GM19043 (cell line): ENCODE results near the gene PSMD6.

Experiments
- ATAC-seq: cut with Tn5 transposase; IDR thresholded peaks from one replicate; pipeline ENCODE4 v1.9.1; 2021; ENCODE audit warnings: low read depth; ENCODE audit not compliant: unreplicated experiment

PSMD6 gene

DNA sequence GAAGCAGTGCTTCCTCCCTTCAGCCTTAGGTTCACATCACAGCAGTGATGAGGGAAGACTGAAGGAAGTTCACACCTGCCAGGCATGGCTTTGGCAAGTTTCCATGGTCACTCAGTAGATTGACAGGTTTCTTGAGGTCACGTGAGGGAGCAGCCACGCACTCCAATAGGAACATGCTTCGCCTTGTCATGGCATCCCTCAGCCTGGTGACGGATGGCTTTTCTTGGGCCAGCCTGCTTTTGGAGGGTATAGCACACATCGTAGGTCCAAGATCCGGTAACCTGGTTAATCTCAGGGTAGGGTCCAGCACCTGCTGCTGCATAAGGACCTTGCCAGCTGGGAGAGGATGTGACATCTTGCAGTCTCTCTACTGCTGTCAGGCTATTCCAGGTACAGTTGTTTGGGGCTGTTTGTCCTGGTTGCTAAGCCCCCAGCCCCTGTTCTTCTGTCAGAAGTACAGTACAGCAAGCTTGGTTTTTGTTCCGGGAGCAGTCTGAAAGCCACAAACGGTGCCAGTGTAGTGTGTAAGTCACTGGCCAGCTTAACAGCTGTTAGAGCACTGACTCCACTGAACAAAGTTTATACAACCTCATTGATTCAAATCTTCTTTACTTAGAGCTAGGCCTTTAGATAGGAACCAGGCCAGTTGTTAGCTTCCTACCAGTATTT lies 42.3 kb downstream of the PSMD6 start:
- ATAC-seq = no peak

DNA sequence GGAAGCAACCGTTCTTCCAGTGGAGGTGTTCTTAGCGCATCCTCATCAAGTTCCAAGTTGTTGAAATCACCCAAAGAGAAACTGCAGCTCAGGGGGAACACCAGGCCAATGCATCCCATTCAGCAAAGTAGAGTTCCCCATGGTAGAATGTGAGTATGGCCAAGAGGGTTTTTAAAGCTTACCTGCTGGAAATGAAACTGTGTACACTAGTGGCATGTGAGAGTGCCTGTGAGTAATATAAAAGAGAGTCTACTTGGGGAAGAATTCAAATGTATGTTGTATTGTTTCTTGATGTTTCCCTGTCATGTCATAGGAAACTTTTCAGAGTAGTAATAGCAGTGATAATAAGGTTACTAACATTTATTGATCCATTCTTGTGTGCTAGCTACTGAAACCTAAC lies 43.3 kb downstream of the PSMD6 start:
- ATAC-seq = no peak

DNA sequence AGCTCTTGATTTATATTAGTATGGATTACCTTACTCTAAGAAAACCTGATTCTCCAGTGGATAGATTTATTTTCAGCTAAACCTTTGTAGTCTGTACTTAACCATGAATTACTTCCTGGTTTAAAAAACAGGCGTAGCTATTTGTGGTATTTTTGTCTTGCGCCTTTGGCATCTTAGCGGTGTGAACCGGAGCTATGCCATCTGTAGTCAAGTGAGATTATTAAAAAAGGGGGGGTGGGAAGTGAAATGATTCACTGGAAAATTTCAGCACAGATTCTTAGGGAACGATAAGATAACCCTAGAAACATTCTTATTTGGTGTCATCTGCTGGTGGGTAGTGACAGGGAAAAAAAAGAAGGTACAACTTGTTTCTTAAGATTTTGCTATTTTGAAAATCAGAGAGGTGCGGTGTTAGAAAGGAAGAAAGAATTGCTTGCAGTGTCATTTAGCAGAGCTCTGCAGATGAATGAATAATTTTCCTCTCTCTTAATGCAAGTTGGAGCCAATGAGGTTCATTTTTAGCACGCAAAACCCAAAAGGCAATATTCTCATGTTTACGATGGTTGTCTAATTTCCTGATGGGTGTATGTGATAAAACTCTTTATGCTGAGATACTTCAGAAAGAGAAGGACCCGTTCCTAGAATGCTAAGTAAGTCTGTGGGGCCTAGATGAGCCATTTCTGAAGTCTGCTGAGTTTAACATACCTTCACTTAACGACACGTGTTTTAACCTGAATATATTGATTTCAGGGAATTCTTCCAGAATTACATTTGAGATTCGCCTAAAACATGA lies 44.0 kb downstream of the PSMD6 start:
- ATAC-seq = no peak

DNA sequence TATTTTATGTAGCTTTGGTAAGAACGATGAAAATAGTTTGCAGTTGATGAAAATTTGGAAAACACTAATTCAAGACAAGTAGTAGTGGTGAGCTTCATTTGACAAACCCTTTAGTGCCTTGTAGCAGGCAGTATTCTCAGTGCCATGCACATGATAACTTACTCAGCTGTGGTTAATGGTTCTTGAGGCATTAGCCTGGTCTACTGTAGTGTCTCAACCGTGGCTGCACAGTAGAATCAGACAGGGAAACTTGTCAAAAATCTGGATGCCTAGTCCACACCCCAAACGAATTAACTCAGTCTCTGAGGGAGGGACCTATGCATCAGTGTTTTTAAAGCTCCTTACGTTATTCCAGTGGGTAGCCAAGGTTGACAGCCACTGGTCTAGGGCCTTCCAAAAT lies 45.4 kb downstream of the PSMD6 start:
- no peak for ATAC-seq

DNA sequence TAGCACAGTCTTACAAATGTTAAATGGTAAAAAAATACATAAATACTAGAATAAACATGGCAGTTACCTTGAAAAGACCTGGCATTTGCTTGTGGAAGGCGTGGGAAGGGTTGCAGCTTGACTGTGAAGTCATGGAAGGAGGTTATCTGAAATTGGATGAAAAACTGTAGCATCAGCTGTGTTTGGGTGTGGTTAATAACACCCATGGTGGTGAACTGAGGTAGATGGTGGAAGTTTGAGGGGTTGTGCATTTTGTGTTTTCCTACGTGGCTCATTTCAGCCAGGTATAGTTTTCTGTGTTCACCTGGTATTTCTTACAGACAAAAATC lies 46.5 kb downstream of the PSMD6 start:
- no peak for ATAC-seq

DNA sequence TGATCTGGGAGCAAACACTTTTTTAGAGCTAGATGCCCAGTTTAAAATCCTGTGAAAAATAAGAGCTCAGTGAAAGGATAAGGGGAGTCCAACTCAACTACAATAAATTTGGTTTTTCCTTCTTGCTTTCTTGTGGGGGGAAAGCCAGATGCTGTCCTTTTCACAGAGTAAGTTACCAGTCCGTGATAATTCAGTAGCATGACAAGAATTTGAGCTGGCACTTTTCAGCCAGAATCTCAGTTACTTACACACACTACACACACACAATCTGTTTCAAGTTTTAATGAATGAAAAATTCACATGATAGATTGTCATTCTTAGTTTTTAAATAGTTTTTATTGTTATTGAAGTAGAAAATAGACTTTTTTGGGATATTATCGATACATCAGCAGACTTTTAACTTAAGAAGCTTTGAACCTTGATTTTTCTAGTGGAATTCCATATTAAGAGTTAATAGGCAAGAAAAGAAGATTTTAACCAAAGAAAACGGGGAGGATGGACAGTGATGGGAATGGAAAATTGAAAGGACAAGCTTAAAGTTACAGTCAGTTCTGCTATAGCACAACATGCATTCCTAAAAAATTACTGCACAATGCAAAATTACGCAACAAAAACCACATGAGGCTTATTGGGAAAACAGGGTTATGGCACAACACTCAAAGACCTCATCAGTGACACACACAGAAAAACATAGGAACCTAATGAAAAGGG lies 47.0 kb downstream of the PSMD6 start:
- ATAC-seq = no peak

DNA sequence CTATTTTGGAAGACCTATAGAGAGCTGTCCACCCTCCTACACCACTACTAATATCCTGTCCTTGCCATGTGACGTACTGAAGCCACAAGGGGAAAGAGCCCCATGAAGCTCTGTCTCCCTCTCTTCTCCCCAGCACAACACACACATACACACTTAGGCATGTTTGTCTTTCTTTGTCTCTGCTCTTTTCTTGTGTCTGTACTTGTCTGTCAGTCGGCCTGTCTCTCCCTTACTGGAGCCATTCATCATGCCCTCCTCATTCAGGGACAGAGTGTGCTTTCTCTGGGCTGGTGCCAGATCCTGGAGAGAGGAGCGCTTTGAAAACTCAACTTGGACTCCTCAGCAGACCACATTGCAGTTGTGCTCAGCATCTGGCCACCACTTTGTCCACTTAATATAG lies 47.6 kb downstream of the PSMD6 start:
- no peak for ATAC-seq

DNA sequence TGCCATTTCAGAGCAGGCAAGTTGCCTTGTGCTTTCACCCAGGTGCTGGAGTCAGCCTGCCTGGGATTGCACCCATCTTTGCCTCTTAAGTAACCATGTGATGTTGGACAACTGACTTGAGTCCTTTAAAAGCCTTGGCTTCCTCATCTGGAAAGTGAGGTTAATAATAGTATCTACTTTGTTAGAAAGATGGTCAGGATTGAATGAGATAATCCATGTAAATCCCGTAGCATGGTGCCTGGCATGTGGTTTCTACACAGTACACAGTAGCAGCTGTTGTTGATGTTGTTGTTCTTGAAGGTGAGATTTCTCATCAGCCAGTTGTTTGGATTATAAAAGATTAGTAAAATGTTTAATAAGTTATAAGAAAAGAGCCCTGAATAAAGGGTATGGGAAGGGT lies 48.8 kb downstream of the PSMD6 start:
- no peak for ATAC-seq

DNA sequence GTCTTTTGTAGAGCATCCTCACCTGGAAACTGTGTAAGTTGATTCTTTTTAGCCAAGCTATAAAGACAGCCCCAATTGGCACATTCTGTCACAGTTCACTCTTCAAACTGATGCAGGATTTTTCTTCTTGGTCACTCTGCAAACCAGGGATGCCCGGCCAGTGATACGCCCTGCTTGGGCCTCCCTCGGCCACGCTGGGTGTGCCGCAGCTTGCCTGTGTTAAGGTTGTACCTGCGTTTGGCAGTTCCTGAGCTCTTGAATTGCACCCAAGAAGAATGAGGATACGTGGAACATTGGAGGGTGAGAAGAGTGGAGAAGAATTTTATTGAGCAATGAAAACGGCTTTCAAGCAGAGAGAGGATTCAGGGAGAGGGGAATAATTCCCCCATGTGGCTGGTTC lies 49.9 kb downstream of the PSMD6 start:
- ATAC-seq = no peak

DNA sequence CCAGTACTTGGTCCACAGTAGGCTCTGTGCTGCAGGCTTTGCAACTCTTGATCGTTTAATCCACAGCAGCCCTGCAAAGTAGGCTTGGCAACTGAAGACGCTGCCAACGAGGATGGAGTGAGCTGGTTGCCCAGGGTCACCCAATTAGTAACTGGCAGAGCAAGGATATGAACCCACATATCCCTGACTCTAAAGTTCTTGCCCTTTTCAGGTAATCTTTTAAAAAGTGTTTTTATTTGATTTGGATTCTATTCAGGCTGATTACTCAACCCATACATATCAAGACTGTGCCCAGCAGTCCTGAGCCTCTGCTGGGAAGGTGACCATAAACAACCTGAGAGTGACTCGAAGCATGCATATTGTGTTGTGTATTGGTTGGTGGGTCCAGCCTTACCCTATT lies 50.3 kb downstream of the PSMD6 start:
- no peak for ATAC-seq

DNA sequence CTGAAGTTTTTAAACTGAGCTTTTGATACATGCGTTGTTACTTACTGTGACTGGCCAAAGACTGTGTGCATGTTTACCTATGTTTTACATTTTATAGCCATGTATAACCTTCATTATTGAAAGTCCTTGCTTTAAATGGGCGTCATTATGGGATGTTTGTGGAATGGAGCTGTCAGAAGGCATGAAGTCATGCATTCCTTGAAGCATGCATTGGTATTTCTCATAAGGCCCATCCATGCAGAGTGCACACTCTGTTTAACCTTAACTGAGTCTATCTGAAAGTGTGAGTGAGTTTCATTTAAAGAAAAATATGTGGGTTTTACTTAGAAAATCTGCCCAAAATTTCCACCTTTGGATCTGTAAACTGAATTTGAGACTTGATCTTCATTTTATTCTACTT lies 51.1 kb downstream of the PSMD6 start:
- ATAC-seq = no peak

DNA sequence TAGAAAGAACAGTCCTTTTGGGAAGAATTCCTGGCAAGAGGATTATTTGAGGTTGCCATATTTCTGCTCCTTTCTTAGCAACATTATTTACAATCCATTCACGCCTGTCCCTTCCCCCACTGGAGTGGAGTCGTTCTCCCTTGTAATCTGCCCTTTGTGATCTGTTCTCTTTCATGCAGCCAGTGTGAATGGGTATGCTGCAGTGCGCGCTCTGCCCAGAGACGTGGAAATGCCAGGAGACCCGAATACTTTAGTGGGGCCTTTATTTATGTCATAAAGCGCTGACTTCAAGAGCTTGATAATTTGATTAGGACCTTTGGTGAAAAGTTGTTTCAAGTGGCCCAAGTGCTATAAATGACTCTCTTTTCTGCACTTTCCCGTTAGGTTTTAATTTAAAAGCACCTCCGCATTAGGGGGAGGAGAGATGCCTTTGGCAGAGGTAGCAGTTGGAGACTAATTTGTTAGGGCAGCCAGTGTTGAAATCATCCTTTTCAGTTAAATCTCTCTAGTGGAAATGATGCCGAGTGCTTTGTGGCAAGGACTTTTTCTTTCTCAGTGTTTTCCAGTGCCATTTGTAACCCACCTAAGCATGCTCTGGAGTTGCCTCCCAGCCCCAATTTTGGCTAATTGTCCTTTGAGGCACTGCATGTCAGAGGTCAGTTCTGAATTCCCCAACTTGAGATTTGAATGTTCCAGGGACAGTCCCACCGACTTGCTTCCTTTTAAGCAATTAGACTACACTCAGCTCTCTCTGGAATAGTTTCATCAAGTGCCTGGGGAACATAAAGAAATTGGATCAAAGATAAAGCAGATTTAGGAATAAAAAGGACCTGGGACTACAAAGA lies 52.4 kb downstream of the PSMD6 start:
- no peak for ATAC-seq

DNA sequence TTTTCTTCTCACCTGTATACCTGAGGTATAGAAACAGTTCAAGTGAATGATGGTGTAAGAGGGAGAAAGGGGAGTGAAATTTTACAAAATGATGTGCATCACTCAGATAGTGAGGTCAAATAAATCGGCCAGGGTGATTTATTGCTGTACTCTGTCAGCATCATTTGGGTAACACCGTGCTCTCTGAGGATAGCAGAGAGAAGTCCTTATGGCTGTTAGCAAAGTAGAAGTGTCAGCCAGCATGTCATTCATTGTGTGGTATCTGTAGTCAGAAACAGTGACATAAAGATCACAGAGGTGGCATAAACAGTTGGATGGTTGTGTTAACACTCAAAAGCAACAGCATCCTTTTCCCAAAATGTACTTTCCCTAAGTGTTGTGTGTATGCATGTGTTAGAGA lies 53.4 kb downstream of the PSMD6 start:
- ATAC-seq = no peak

DNA sequence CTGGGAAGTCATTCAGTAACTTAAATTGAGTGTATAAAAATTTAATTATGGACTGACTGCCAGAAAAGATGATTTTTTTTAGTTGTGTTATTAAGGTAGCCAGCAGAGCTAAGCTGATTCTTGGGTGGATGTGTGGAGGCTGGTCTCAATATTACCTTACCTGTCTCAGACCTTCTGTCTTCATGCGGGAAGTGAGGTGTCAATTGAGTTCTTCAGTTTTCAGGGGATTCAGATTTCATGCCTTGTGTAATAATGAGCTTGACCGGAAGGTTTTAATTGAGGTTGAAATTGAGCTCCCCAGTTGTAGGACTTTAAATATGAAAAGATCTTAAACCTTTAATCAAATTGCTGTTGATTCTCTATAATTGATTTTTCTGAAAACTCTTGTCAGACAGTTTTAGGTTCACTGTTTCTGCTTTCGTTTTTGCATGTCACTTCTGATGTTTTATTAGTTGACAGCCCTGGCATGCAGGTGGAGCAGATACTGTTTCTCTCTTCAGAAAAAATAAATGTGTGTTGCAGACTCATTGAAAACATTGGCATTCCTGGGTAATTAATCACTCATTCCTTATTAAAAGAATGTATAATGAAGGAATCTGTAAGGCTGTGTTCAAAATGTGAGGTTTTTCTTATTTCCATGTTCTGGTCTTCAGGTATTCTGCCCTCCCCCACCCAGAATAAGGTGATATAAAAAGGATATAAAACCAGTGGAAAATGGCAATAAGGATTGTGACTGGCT lies 54.5 kb downstream of the PSMD6 start:
- peak; percentile 20 for ATAC-seq

DNA sequence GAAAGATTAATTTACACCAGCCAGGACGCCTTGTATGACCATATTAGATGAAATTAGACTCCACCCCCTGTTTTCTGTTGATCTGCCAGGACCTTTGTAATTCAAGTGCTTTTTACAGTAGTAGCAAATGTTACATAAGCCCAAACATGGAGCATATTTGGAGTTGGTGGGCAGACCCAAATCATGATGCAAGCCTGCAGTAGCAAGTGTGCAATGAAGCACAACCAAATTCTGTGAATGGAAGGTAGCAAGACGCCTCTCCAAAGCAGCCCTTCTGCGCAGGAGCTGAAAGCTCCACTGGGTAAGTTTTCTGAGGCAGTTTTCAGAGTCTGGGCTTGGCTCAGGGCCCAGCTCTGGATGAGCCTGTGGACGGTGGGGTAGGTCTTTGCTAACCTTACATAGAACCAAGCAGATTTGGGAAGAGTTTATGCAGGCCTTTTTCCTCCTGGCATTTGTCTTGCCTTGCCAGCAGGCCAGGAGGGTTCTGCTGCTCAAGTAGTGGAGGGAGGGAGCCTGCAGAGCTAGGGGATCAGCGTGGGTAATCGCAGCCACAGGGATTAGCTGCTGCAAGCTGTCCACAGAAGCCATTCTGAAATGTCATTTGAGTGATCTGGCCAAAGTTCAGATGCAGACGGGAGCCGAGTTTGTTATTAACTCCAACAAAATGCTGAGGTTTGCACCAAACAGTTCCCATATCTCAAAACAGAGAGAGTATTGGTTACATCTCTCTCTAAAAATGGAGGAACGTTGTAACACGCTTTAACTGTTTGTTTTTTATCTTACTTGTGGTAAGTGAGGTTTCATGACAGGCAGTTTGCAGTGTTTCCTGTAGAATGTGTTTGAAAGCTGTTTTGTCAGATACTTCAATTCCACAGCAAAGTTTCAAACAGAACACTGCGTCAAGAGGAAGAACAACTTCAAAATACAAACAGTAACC lies 55.4 kb downstream of the PSMD6 start:
- peak; percentile 62 for ATAC-seq

DNA sequence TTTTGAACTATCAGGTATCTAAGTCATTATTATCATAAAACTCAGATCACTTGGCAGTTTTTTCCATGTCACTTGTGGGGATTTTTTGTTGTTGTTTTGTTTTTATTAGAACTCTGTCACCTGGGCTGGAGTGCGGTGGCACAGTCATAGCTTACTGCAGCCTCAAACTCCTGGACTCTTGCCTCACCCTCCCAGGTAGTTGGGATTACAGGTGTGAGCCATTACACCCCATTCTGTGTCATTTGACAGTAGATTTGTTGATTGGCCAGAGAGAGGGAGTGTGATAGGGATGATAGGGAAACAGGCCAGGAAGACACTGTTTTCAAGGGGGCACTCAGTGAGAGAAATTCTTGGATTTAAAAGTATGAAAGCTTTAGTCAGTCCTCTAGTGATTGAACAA lies 56.4 kb downstream of the PSMD6 start:
- no peak for ATAC-seq

DNA sequence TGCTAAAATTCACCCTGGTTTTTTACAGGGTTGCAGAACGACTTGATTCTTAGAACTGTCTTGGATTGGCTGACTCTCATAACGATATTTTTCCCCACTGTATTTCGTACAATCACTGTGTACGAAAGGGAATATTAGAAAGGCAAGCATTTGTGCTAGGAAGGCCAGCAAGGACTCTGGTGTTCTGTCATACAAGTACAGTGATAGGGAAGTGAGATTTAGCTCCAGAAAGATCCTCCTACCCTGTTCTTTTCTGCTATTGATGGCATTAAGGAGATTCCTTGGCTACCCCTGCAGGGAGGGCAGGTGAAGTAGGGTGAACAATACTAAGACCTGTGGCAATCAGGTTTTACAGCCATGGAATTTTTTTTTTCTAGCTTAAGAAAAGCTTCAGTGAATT lies 57.3 kb downstream of the PSMD6 start:
- no peak for ATAC-seq

DNA sequence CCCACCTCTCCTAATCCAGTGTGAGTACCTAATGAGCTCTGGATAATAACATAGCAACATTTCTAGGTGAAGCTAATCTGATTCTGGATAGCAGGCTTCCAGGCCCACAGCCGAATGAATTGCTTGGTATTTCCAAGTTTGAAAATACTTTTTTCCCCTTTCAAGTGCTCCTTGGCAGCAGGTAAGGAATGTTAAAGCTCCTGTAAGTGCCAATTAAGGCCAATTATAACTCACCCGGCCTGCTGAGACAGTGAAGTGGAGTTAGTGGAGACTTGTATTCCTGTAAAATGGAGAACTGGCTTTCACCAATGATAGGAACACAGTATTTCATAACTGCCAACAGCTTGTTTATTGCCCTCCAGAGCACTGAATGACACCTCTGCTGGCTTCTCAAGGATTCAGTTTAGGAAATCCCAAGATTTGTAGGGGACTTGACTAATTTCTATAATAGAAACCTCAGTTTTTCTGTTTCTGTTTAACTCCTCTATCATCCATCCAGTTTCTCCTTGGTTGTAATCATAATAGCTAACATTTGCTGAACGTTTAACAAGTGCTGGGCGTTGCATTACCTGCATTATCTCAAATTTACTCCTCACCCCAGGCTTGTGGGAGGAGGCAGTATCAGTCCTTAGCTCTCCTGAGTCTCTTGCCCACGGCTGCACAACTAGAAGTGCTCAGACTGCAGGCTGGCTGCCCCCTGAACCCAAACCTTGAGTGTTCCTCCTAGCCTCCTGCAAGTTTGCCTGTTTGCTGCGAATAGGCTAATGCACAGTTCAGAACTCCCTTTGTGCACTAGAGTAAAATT lies 58.4 kb downstream of the PSMD6 start:
- ATAC-seq = no peak
